G401 (cell line): ENCODE results near the gene NDUFS2. TPM values are rescaled to one million over a fixed set of nuclear protein-coding genes. Genes with fewer than 3 reads are reported as not detected.

Source experiments
- DNase-seq: peaks from one replicate; pipeline ENCODE4 v3.0.0-alpha.2; 2015; ENCODE audit warnings: low spot score
- in situ Hi-C: cut with HindIII; loops from 2 replicates; pipeline ENCODE4 v1.10.0; 2016; ENCODE audit warnings: low sequenced_read_pairs, mixed read lengths
- total RNA-seq: library from RNA; depleted of rRNA; stranded (reverse); fragments of >200 nt; shearing (Covaris generic); gene quantifications from 2 replicates; pipeline ENCODE4 v1.2.3, GENCODE V29; 2014; rRNA removed

Gene NDUFS2
- total RNA-seq, 1 experiment from 2014 or later = 215 TPM

- in situ Hi-C loops = no loop called here
These were observed 58.5 kb downstream of the NDUFS2 start for GRCh38 chr1:161260376-161261260.

GRCh38 chr1:161261261-161262235 is 59.4 kb downstream of the NDUFS2 start:
- in situ Hi-C loops = no loop called here
- no peak for DNase-seq

More at GRCh38 chr1:161260376-161261260, 58.5 kb downstream of the NDUFS2 start:
- DNase-seq = no peak

Other genes with a start within 250 kb of the NDUFS2 start
- gene ITLN2, start 247.6 kb upstream of the NDUFS2 start, total RNA-seq = not detected in 2 replicates
- 47.6 and 60.7 TPM in 2 replicates for gene F11R, start 181.2 kb upstream of the NDUFS2 start, total RNA-seq
- gene TSTD1, start 163.4 kb upstream of the NDUFS2 start, total RNA-seq = not detected in 2 replicates
- 95.1 and 108 TPM in 2 replicates for gene USF1, start 156.4 kb upstream of the NDUFS2 start, total RNA-seq
- gene ARHGAP30, start 132.5 kb upstream of the NDUFS2 start, total RNA-seq = 0.10 TPM in 1 of 2 replicates, not detected in the other
- 0.80 and 2.4 TPM in 2 replicates for gene NECTIN4, start 112.8 kb upstream of the NDUFS2 start, total RNA-seq
- 6.3 and 7.1 TPM in 2 replicates for gene KLHDC9, start 104.0 kb upstream of the NDUFS2 start, total RNA-seq
- gene PFDN2, start 84.3 kb upstream of the NDUFS2 start, total RNA-seq = 17.5 and 20.8 TPM in 2 replicates
- gene NIT1, start 84.3 kb upstream of the NDUFS2 start, total RNA-seq = 19.4 and 22.3 TPM in 2 replicates
- gene DEDD, start 69.7 kb upstream of the NDUFS2 start, total RNA-seq = 22.9 and 48.1 TPM in 2 replicates
- gene UFC1, start 48.4 kb upstream of the NDUFS2 start, total RNA-seq = 70.8 and 72.9 TPM in 2 replicates
- gene USP21, start 42.9 kb upstream of the NDUFS2 start, total RNA-seq = 3.3 and 8.3 TPM in 2 replicates
- 22.7 and 27.2 TPM in 2 replicates for gene PPOX, start 35.9 kb upstream of the NDUFS2 start, total RNA-seq
- 19.4 and 27.9 TPM in 2 replicates for gene B4GALT3, start 24.9 kb upstream of the NDUFS2 start, total RNA-seq
- gene ADAMTS4, start 3.3 kb upstream of the NDUFS2 start, total RNA-seq = 0.43 and 0.95 TPM in 2 replicates
- 0.49 TPM in 1 of 2 replicates, not detected in the other for gene FCER1G, start 12.9 kb downstream of the NDUFS2 start, total RNA-seq
- gene APOA2, start 21.3 kb downstream of the NDUFS2 start, total RNA-seq = not detected in 2 replicates
- gene TOMM40L, start 23.7 kb downstream of the NDUFS2 start, total RNA-seq = 24.2 and 37.4 TPM in 2 replicates
- gene NR1I3, start 35.8 kb downstream of the NDUFS2 start, total RNA-seq = not detected in 2 replicates
- not detected in 2 replicates for gene PCP4L1, start 56.4 kb downstream of the NDUFS2 start, total RNA-seq
- 0.68 TPM in 1 of 2 replicates, not detected in the other for gene MPZ, start 107.6 kb downstream of the NDUFS2 start, total RNA-seq
- gene SDHC, start 112.0 kb downstream of the NDUFS2 start, total RNA-seq = 342 and 386 TPM in 2 replicates
- not detected in 2 replicates for gene CFAP126, start 165.5 kb downstream of the NDUFS2 start, total RNA-seq